B cell (primary cell): Measurements from ENCODE around the gene FTO.

Experiments used
- CTCF ChIP-seq: fragments of 200-600 bp; IDR thresholded peaks from one replicate; pipeline ENCODE4 v1.8.0; 2022; ENCODE audit warnings: antibody characterized with exemption, mild to moderate bottlenecking
- EZH2 ChIP-seq: IDR thresholded peaks from 2 replicates; pipeline ENCODE4 v1.6.1; 2012; ENCODE audit warnings: borderline replicate concordance, low read depth, mild to moderate bottlenecking, moderate library complexity, low read length; ENCODE audit not compliant: insufficient read depth, poor library complexity, severe bottlenecking

- no peak for TF ChIP-seq CTCF
- no peak for TF ChIP-seq EZH2
These were observed 4.5 kb downstream of the FTO start for GRCh38 chr16:53708490-53708889.
